HG03060 (cell line): ENCODE measurements around the gene EFEMP2.

ENCODE experiments used
- ATAC-seq: cut with Tn5 transposase; IDR thresholded peaks from one replicate; pipeline ENCODE4 v1.9.1; 2021; ENCODE audit warnings: low read depth, moderate number of reproducible peaks; ENCODE audit not compliant: unreplicated experiment

Gene EFEMP2

GRCh38 chr11:65872586-65873317, at the start of gene EFEMP2:
Gene EFEMP2 (minus strand): TSS chr11:65872800. CDS start chr11:65872354, 446 bp downstream.
- no peak for ATAC-seq

GRCh38 chr11:65921876-65922275, 49.3 kb upstream of the EFEMP2 start:
- ATAC-seq, result no peak

- ATAC-seq, result no peak
Observed at GRCh38 chr11:65921033-65921555, 48.5 kb upstream of the EFEMP2 start.

- no peak for ATAC-seq
Observed at GRCh38 chr11:65920372-65920802, 47.8 kb upstream of the EFEMP2 start.

- peak; percentile 26 for ATAC-seq
Observed at GRCh38 chr11:65919573-65920371, 47.2 kb upstream of the EFEMP2 start.

GRCh38 chr11:65919141-65919572, 46.6 kb upstream of the EFEMP2 start, which contains the start of gene DRAP1:
Gene DRAP1 (plus strand): TSS chr11:65919426. CDS start chr11:65919502, 76 bp downstream.
- ATAC-seq, result peak; percentile 45

- ATAC-seq, result peak; percentile 15
Observed at GRCh38 chr11:65918211-65919140, 45.9 kb upstream of the EFEMP2 start, which contains the start of gene C11orf68. Gene C11orf68 (minus strand): TSS chr11:65919062. CDS start chr11:65919031, 31 bp downstream.

- no peak for ATAC-seq
Observed at GRCh38 chr11:65917434-65918210, 45.0 kb upstream of the EFEMP2 start.

- no peak for ATAC-seq
Observed at GRCh38 chr11:65917077-65917433, 44.5 kb upstream of the EFEMP2 start.

- no peak for ATAC-seq
Observed at GRCh38 chr11:65916391-65916790, 43.8 kb upstream of the EFEMP2 start.

- ATAC-seq, result no peak
Observed at GRCh38 chr11:65915821-65916251, 43.2 kb upstream of the EFEMP2 start.

GRCh38 chr11:65915101-65915820, 42.7 kb upstream of the EFEMP2 start:
- no peak for ATAC-seq

- no peak for ATAC-seq
Observed at GRCh38 chr11:65912845-65913244, 40.2 kb upstream of the EFEMP2 start.

GRCh38 chr11:65911682-65912568, 39.3 kb upstream of the EFEMP2 start:
- no peak for ATAC-seq

GRCh38 chr11:65907878-65908277, 35.3 kb upstream of the EFEMP2 start:
- no peak for ATAC-seq

GRCh38 chr11:65906602-65907001, 34.0 kb upstream of the EFEMP2 start:
- no peak for ATAC-seq

- no peak for ATAC-seq
Observed at GRCh38 chr11:65903715-65904114, 31.1 kb upstream of the EFEMP2 start.

GRCh38 chr11:65903068-65903481, 30.5 kb upstream of the EFEMP2 start:
- no peak for ATAC-seq
